H1 (cell line): Measurements from ENCODE around the gene INPP5B. TPM values are rescaled to one million over a fixed set of nuclear protein-coding genes. Genes with fewer than 3 reads are reported as not detected.
"Not testable (repeated sequence)": the region's sequence is repeated elsewhere in the genome, so short reads cannot be mapped to it uniquely, and the experiment has no call there.

Experiments
- CTCF ChIA-PET: fragments of 300-600 bp; sonication (Branson Sonifier 250); formaldehyde crosslinking; loops from one replicate; lab custom pipeline; 2021; ENCODE audit not compliant: partially characterized antibody; lab: Charles Lee
- POLR2A ChIA-PET: fragments of 300-600 bp; sonication (Branson Sonifier 250); formaldehyde crosslinking; loops from one replicate; lab custom pipeline; 2021; ENCODE audit warnings: inconsistent platforms; ENCODE audit not compliant: partially characterized antibody; lab: Charles Lee
- DNase-seq, 2 experiments: peaks; one replicate each; pipeline versions ENCODE4 v3.0.0 to v3.0.0-alpha.2; 2010 to 2022; ENCODE audit warnings: low spot score in 2 of 2, low read depth in 1 of 2, mixed read lengths in 1 of 2
- FAIRE-seq: peaks from 2 replicates; lab custom pipeline; 2011; peaks lifted over from hg19 to GRCh38; lab: Jason Lieb, UNC
- H2AFZ ChIP-seq: 2 replicates; pipeline ENCODE4 v1.8.1; 2012; ENCODE audit warnings: low read length, inconsistent platforms
- H2AK5ac ChIP-seq: 2 replicates; pipeline ENCODE4 v1.6.1; 2013; ENCODE audit warnings: low read depth, low read length
- H2BK120ac ChIP-seq: replicated peaks from 2 replicates; pipeline ENCODE3; 2013; ENCODE audit warnings: low read depth, low read length, inconsistent platforms
- H2BK12ac ChIP-seq: 2 replicates; pipeline ENCODE4 v1.6.1; 2013; ENCODE audit warnings: low read depth, low read length
- H2BK15ac ChIP-seq: 2 replicates; pipeline ENCODE4 v1.6.1; 2013; ENCODE audit warnings: low read length
- H2BK20ac ChIP-seq: 2 replicates; pipeline ENCODE4 v1.6.1; 2013; ENCODE audit warnings: low read length
- H2BK5ac ChIP-seq: 2 replicates; pipeline ENCODE4 v1.6.1; 2013; ENCODE audit warnings: low read depth, low read length
- H3K14ac ChIP-seq: 2 replicates; pipeline ENCODE4 v1.6.1; 2013; ENCODE audit warnings: inconsistent platforms; ENCODE audit not compliant: insufficient read length
- H3K18ac ChIP-seq: 2 replicates; pipeline ENCODE4 v1.6.1; 2013; ENCODE audit warnings: low read length; ENCODE audit errors: extremely low read depth
- H3K23ac ChIP-seq: 2 replicates; pipeline ENCODE4 v1.6.1; 2013; ENCODE audit warnings: inconsistent platforms; ENCODE audit not compliant: insufficient read length
- H3K23me2 ChIP-seq: 2 replicates; pipeline ENCODE4 v1.6.1; 2013; ENCODE audit warnings: low read depth, low read length
- H3K27ac ChIP-seq: 2 replicates; pipeline ENCODE4 v1.6.1; 2011; ENCODE audit warnings: low read depth, low read length, inconsistent platforms
- H3K27me3 ChIP-seq, 4 experiments: replicated peaks in 1 of 4; 1 replicate in 1 of 4; 2 replicates in 3 of 4; pipeline versions ENCODE4 v1.6.1 to v1.8.1; 2011 to 2013; ENCODE audit warnings: low read length in 3 of 4, mild to moderate bottlenecking in 3 of 4, inconsistent platforms in 2 of 4, mixed read lengths in 2 of 4, moderate library complexity in 1 of 4; ENCODE audit not compliant: control insufficient read depth in 3 of 4, insufficient read depth in 3 of 4; ENCODE audit errors: extremely low read depth in 1 of 4
- H3K36me3 ChIP-seq, 4 experiments: 2 replicates each; pipeline versions ENCODE4 v1.6.1 to v1.8.1; 2011 to 2013; ENCODE audit warnings: mild to moderate bottlenecking in 4 of 4, low read length in 3 of 4, moderate library complexity in 2 of 4, control low read depth in 1 of 4, inconsistent platforms in 1 of 4; ENCODE audit not compliant: insufficient read depth in 4 of 4, control insufficient read depth in 2 of 4
- H3K4ac ChIP-seq: replicated peaks from 2 replicates; pipeline ENCODE3; 2013; ENCODE audit warnings: low read length, low read depth, mixed read lengths, inconsistent platforms; ENCODE audit not compliant: insufficient read length
- H3K4me1 ChIP-seq, 4 experiments: replicated peaks in 1 of 4; 1 replicate in 1 of 4; 2 replicates in 3 of 4; pipeline versions ENCODE4 v1.6.1 to v1.8.1; 2011 to 2013; ENCODE audit warnings: low read length in 3 of 4, inconsistent platforms in 2 of 4, mixed read lengths in 1 of 4; ENCODE audit not compliant: insufficient read depth in 4 of 4, control insufficient read depth in 3 of 4
- H3K4me2 ChIP-seq, 2 experiments: 2 replicates each; pipeline versions ENCODE4 v1.6.1 to v1.8.1; 2011 to 2013; ENCODE audit warnings: low read depth in 2 of 2, low read length in 2 of 2, control low read depth in 1 of 2, inconsistent platforms in 1 of 2, mild to moderate bottlenecking in 1 of 2; ENCODE audit not compliant: insufficient read depth in 1 of 2
- H3K4me3 ChIP-seq, 4 experiments: fragments of 200-600, 300-600 bp in 1 of 4; sonication (generic), shearing (Covaris generic), sonication (Bioruptor Twin) in 1 of 4; 2 replicates each; pipeline versions ENCODE4 v1.5.1 to v1.8.1; 2011 to 2016; ENCODE audit warnings: low read length in 4 of 4, low read depth in 3 of 4, control low read depth in 2 of 4, inconsistent platforms in 2 of 4, mild to moderate bottlenecking in 2 of 4, mixed read lengths in 1 of 4, moderate library complexity in 1 of 4; ENCODE audit not compliant: insufficient read depth in 2 of 4; ENCODE audit errors: extremely low read depth in 1 of 4
- H3K56ac ChIP-seq: replicated peaks from 2 replicates; pipeline ENCODE3; 2013; ENCODE audit warnings: low read depth, mild to moderate bottlenecking, mixed read lengths, low read length, inconsistent platforms; ENCODE audit not compliant: insufficient read length
- H3K79me1 ChIP-seq: 2 replicates; pipeline ENCODE4 v1.6.1; 2013; ENCODE audit warnings: low read depth, low read length, control low read depth
- H3K79me2 ChIP-seq, 2 experiments: 2 replicates each; pipeline versions ENCODE4 v1.6.1 to v1.8.1; 2012 to 2013; ENCODE audit warnings: low read length in 2 of 2, mild to moderate bottlenecking in 2 of 2, inconsistent platforms in 1 of 2; ENCODE audit not compliant: insufficient read depth in 2 of 2, control insufficient read depth in 1 of 2
- H3K9ac ChIP-seq, 4 experiments: replicated peaks in 1 of 4; 1 replicate in 1 of 4; 2 replicates in 3 of 4; pipeline versions ENCODE4 v1.6.1 to v1.8.1; 2011 to 2013; ENCODE audit warnings: low read depth in 3 of 4, low read length in 3 of 4, control low read depth in 2 of 4, mild to moderate bottlenecking in 2 of 4, moderate library complexity in 2 of 4, inconsistent platforms in 1 of 4; ENCODE audit errors: extremely low read depth in 1 of 4
- H3K9me3 ChIP-seq, 2 experiments: 2 replicates each; pipeline versions ENCODE4 v1.6.1 to v1.8.1; 2012 to 2013; ENCODE audit warnings: mild to moderate bottlenecking in 2 of 2, moderate library complexity in 2 of 2, control low read depth in 1 of 2, inconsistent platforms in 1 of 2, low read depth in 1 of 2, low read length in 1 of 2, mixed read lengths in 1 of 2; ENCODE audit not compliant: insufficient read depth in 2 of 2
- H4K20me1 ChIP-seq, 2 experiments: replicated peaks in 1 of 2; 2 replicates each; pipeline versions ENCODE3 to v1.8.1; 2011 to 2013; ENCODE audit warnings: inconsistent platforms in 2 of 2, low read length in 2 of 2, mild to moderate bottlenecking in 1 of 2; ENCODE audit not compliant: insufficient read depth in 2 of 2, control insufficient read depth in 1 of 2
- H4K5ac ChIP-seq: 2 replicates; pipeline ENCODE4 v1.6.1; 2013; ENCODE audit warnings: low read length, low read depth, mixed read lengths, inconsistent platforms; ENCODE audit not compliant: insufficient read length
- H4K8ac ChIP-seq: 2 replicates; pipeline ENCODE4 v1.8.0; 2013; ENCODE audit warnings: mild to moderate bottlenecking, moderate library complexity, low read length, inconsistent platforms; ENCODE audit not compliant: insufficient read depth; ENCODE audit errors: extremely low read depth
- H4K91ac ChIP-seq: replicated peaks from 2 replicates; pipeline ENCODE3; 2013; ENCODE audit warnings: low read length, mixed read lengths, inconsistent platforms; ENCODE audit not compliant: insufficient read length
- WGBS, 2 experiments: shearing (Covaris generic) in 1 of 2; methylation state at CpG; one replicate each; pipeline versions ENCODE4 v1.1.6 to v1.1.7; 2013 to 2015; ENCODE audit warnings: low lambda C conversion rate in 2 of 2, mixed read lengths in 2 of 2, inconsistent platforms in 1 of 2, low coverage in 1 of 2, missing lambda C conversion rate in 1 of 2; ENCODE audit not compliant: insufficient replicate concordance in 2 of 2, insufficient coverage in 1 of 2, insufficient read length in 1 of 2; ENCODE audit errors: extremely low coverage in 1 of 2, missing lambda C conversion rate in 1 of 2; 5-methylcytosine and 5-hydroxymethylcytosine counted together
- polyA plus RNA-seq, 7 experiments: library from polyadenylated mRNA; depleted of rRNA in 3 of 7; stranded (reverse) in 5 of 7; unstranded in 2 of 7; fragments of >200 nt in 5 of 7; fragments of 200-250 nt in 2 of 7; gene quantifications; 1 replicate in 5 of 7; 2 replicates in 1 of 7; 4 replicates in 1 of 7; pipeline versions ENCODE4 v1.2.1 to v1.2.3, GENCODE V29; 2011 to 2013; ENCODE audit warnings: missing spikeins in 2 of 7, mixed read lengths in 2 of 7
- total RNA-seq: library from RNA; stranded (reverse); fragmentation: NEBNext Ultra II Directional; extraction: Animal tissue kit (Norgen Biotek cat#: 25700); gene quantifications from 2 replicates; pipeline ENCODE4 v1.2.1, GENCODE V29; 2021

Gene INPP5B
- total and polyA plus RNA-seq, 2 of the 8 experiments (the other 6 are each of a cell fraction or from before 2014, with no cell fraction given) = 14.0 to 23.7 TPM

DNA sequence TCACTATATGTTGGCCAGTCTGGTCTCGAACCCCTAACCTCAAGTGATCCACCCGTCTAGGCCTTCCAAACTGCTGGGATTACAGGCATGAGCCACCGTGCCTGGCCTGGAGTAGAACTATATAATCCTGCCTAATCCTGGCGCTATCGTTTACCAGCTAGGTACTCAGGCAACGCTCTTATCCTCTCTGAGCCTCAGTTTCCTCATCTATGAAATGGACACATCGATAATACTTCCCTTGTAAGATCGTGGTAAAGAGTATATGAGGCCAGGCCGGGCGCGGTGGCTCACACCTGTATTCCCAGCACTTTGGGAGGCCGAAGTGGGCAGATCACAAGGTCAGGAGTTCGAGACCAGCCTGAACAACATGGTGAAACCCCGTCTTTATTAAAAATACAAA lies 10.1 kb downstream of the INPP5B start:
- DNase-seq, H3K4ac ChIP-seq, H3K4me3 ChIP-seq, H3K27me3 ChIP-seq, H3K18ac ChIP-seq, H3K36me3 ChIP-seq, H3K4me1 ChIP-seq, H3K56ac ChIP-seq, H3K23me2 ChIP-seq, H4K91ac ChIP-seq, H2BK5ac ChIP-seq, H3K4me2 ChIP-seq, H2BK120ac ChIP-seq, H2AFZ ChIP-seq, H4K8ac ChIP-seq, H4K20me1 ChIP-seq, H3K23ac ChIP-seq, FAIRE-seq, H3K9ac ChIP-seq, H2BK15ac ChIP-seq, H3K14ac ChIP-seq, H3K79me2 ChIP-seq, H3K9me3 ChIP-seq, H3K79me1 ChIP-seq, H3K27ac ChIP-seq, H2AK5ac ChIP-seq, H2BK20ac ChIP-seq, H4K5ac ChIP-seq, H2BK12ac ChIP-seq: not testable (repeated sequence)
- WGBS, 2 experiments = 97% methylated on average over 14 of the region's 14 CpGs; no CpG with 5 or more reads in 1 of the 2 experiments
- CTCF ChIA-PET = interaction anchor here (0.7 to 7.5 kb wide), 17 partner anchors 9 to 216 kb away, joined by 3 to 47 read pairs (median 5); partner anchors contain the start of gene INPP5B
- POLR2A ChIA-PET = interaction anchor here (1.4 to 2.2 kb wide), 2 partner anchors 13 to 19 kb away, joined by 4 to 5 read pairs; no protein-coding TSS in a partner anchor
